Endothelial cell of umbilical vein (primary cell): ENCODE data around the gene MMS19. TPM values are rescaled to one million over a fixed set of nuclear protein-coding genes. Genes with fewer than 3 reads are reported as not detected.
"Not testable (repeated sequence)": the region's sequence is repeated elsewhere in the genome, so short reads cannot be mapped to it uniquely, and the experiment has no call there.

Source experiments
- BruUV-seq: library from RNA; stranded (reverse); fragments of 400-500 nt; replicated peaks from 2 replicates; lab custom pipeline; 2021; lab: Mats Ljungman, UMichigan
- CTCF ChIA-PET: fragments of 300-600, 350-600 bp; sonication (Branson Sonifier 250); formaldehyde crosslinking; loops from one replicate; lab custom pipeline; 2021; ENCODE audit warnings: antibody characterized with exemption, inconsistent platforms; lab: Charles Lee
- POLR2A ChIA-PET: fragments of 300-600, 350-600 bp; sonication (Branson Sonifier 250); formaldehyde crosslinking; loops from one replicate; lab custom pipeline; 2021; ENCODE audit warnings: antibody characterized with exemption, inconsistent platforms; lab: Charles Lee
- DNase-seq: peaks from one replicate; pipeline ENCODE4 v3.0.0-alpha.2; 2011; ENCODE audit warnings: low read depth, low spot score
- FAIRE-seq: peaks from 2 replicates; lab custom pipeline; 2011; peaks lifted over from hg19 to GRCh38; lab: Jason Lieb, UNC
- H2AFZ ChIP-seq: 2 replicates; pipeline ENCODE4 v1.6.0; 2012; ENCODE audit warnings: low read depth, low read length, control low read depth, inconsistent platforms
- H3K27ac ChIP-seq: 2 replicates; pipeline ENCODE4 v1.5.1; 2011; ENCODE audit warnings: low read depth, mild to moderate bottlenecking, control low read depth, low read length, moderate library complexity; ENCODE audit not compliant: insufficient read depth
- H3K27me3 ChIP-seq, 2 experiments: 2 replicates each; pipeline versions ENCODE4 v1.6.0 to v1.6.1; 2011; ENCODE audit warnings: low read length in 2 of 2, mixed read lengths in 1 of 2; ENCODE audit not compliant: control insufficient read depth in 2 of 2, insufficient read depth in 2 of 2
- H3K36me3 ChIP-seq, 2 experiments: 2 replicates in 1 of 2; 3 replicates in 1 of 2; pipeline ENCODE4 v1.5.1; 2011; ENCODE audit warnings: low read length in 2 of 2, mild to moderate bottlenecking in 1 of 2, moderate library complexity in 1 of 2; ENCODE audit not compliant: control insufficient read depth in 2 of 2, insufficient read depth in 2 of 2; ENCODE audit errors: extremely low read depth in 1 of 2
- H3K4me1 ChIP-seq: 3 replicates; pipeline ENCODE4 v1.5.1; 2011; ENCODE audit warnings: mild to moderate bottlenecking, low read length; ENCODE audit not compliant: control insufficient read depth, insufficient read depth; ENCODE audit errors: extremely low read depth
- H3K4me2 ChIP-seq: 2 replicates; pipeline ENCODE4 v1.6.1; 2011; ENCODE audit warnings: low read length, control low read depth, mixed read lengths; ENCODE audit not compliant: insufficient read depth
- H3K4me3 ChIP-seq, 3 experiments: fragments of 200-600 bp in 1 of 3; sonication (generic), shearing (Covaris generic) in 1 of 3; replicated peaks in 1 of 3; 2 replicates each; pipeline ENCODE4 v1.5.1; 2011 to 2016; ENCODE audit warnings: control low read depth in 3 of 3, low read length in 3 of 3, mild to moderate bottlenecking in 2 of 3, inconsistent platforms in 1 of 3, low read depth in 1 of 3, moderate library complexity in 1 of 3; ENCODE audit not compliant: insufficient read depth in 1 of 3
- H3K79me2 ChIP-seq: 2 replicates; pipeline ENCODE4 v1.6.0; 2012; ENCODE audit warnings: low read length, inconsistent platforms; ENCODE audit not compliant: control insufficient read depth, insufficient read depth
- H3K9ac ChIP-seq: replicated peaks from 2 replicates; pipeline ENCODE3; 2011; ENCODE audit warnings: low read length, control low read depth; ENCODE audit not compliant: insufficient read depth; ENCODE audit errors: extremely low read depth
- H3K9me1 ChIP-seq: replicated peaks from 3 replicates; pipeline ENCODE4 v1.6.0; 2011; ENCODE audit warnings: mild to moderate bottlenecking, low read length; ENCODE audit not compliant: control insufficient read depth, insufficient read depth; ENCODE audit errors: extremely low read depth
- H3K9me3 ChIP-seq: replicated peaks from 2 replicates; pipeline ENCODE4 v1.5.1; 2012; ENCODE audit warnings: low read length, inconsistent platforms; ENCODE audit not compliant: control insufficient read depth, insufficient read depth
- H4K20me1 ChIP-seq: replicated peaks from 2 replicates; pipeline ENCODE3; 2011; ENCODE audit warnings: mild to moderate bottlenecking, low read length; ENCODE audit not compliant: control insufficient read depth, insufficient read depth; ENCODE audit errors: extremely low read depth
- CTCF ChIP-seq, 2 donors: IDR thresholded peaks; 1 replicate in 1 of 2; 2 replicates in 1 of 2; pipeline ENCODE4 v1.5.1; 2011; ENCODE audit warnings: low read length in 2 of 2, mild to moderate bottlenecking in 2 of 2, moderate library complexity in 2 of 2, control low read depth in 1 of 2, inconsistent platforms in 1 of 2, low read depth in 1 of 2; ENCODE audit not compliant: insufficient read depth in 1 of 2; ENCODE audit errors: extremely low read depth in 1 of 2
- JUN ChIP-seq: IDR thresholded peaks from 2 replicates; pipeline ENCODE4 v1.6.1; 2011; ENCODE audit warnings: borderline replicate concordance, low read depth; ENCODE audit not compliant: insufficient read length, insufficient read depth
- MAX ChIP-seq: IDR thresholded peaks from 2 replicates; pipeline ENCODE4 v1.6.1; 2011; ENCODE audit not compliant: insufficient read depth, insufficient read length
- POLR2A ChIP-seq: IDR thresholded peaks from 2 replicates; pipeline ENCODE4 v1.6.1; 2012; ENCODE audit warnings: low read depth, mild to moderate bottlenecking, control low read depth, low read length
- dilution Hi-C: fragments of 300-500 bp; cut with MboI; formaldehyde crosslinking; loops from one replicate; pipeline ENCODE4 v1.15.0; 2019; ENCODE audit warnings: low sequenced_read_pairs; ENCODE audit not compliant: extremely low pct_ligation_motif_present
- intact Hi-C: fragments of 100-400 bp; cut with micrococcal nuclease; formaldehyde crosslinking; loops from one replicate; pipeline ENCODE4 v1.10.0; 2022
- polyA plus RNA-seq, 4 experiments: library from polyadenylated mRNA; depleted of rRNA in 3 of 4; stranded (reverse) in 3 of 4; unstranded in 1 of 4; fragments of >200 nt; gene quantifications; 2 replicates each; pipeline versions ENCODE4 v1.2.1 to v1.2.3, GENCODE V29; 2011 to 2012; ENCODE audit warnings: missing spikeins in 1 of 4
- total RNA-seq: library from RNA; stranded (reverse); gene quantifications from 2 replicates; pipeline ENCODE4 v1.2.3, GENCODE V29; 2021

The MMS19 gene
- total and polyA plus RNA-seq, 2 donors (not counting 3 experiments of a cell fraction or from before 2014, with no cell fraction given), result 95.2 to 123 TPM

- TF ChIP-seq JUN (no peak), MAX (no peak), CTCF (IDR thresholded peaks at IDR 0.05; ENCODE audit: extremely low read depth in 1 of 2, insufficient read depth in 1 of 2, low read depth in 1 of 2, low read length in 2 of 2) (no peak), POLR2A (no peak)
- dilution Hi-C loops, result no loop called here
- ChIA-PET CTCF (interaction anchor here (0.8 to 1.3 kb wide), 4 partner anchors 8 to 79 kb away, joined by 3 to 4 read pairs (median 3); no protein-coding TSS in a partner anchor), POLR2A (no interaction called here)
- Histone ChIP-seq H3K4me3 (no peak overlapping the region), H3K27me3 (no peaks in the 10 kb centered on the region), H2AFZ (no peak overlapping the region), H3K9me1 (no peaks in the 10 kb centered on the region), H3K27ac (no peak overlapping the region), H3K4me1 (no peaks in the 10 kb centered on the region), H3K9me3 (no peaks in the 10 kb centered on the region), H3K79me2 (no peaks in the 10 kb centered on the region), H3K4me2 (no peak overlapping the region), H4K20me1 (no peaks in the 10 kb centered on the region), H3K9ac (no peak overlapping the region), H3K36me3 (peaks cover 30 to 32% of the 10 kb centered on the region in 2 experiments)
- intact Hi-C loops, result no loop called here
- DNase-seq, result no peak
- FAIRE-seq, result no peak
- BruUV-seq, result no TSS peak
Observed at GRCh38 chr10:97474918-97475317, 23.3 kb downstream of the MMS19 start.

GRCh38 chr10:97468781-97469180 is 29.4 kb downstream of the MMS19 start:
- H3K4me1 ChIP-seq, H3K9ac ChIP-seq, dilution Hi-C loops, intact Hi-C loops, H3K9me1 ChIP-seq, BruUV-seq, H3K4me2 ChIP-seq, H3K27ac ChIP-seq, H4K20me1 ChIP-seq, POLR2A ChIA-PET, H3K27me3 ChIP-seq, H3K9me3 ChIP-seq, H3K79me2 ChIP-seq, H3K4me3 ChIP-seq, H2AFZ ChIP-seq, FAIRE-seq, DNase-seq: not testable (repeated sequence)
- CTCF ChIA-PET, result interaction anchor here (0.9 to 5.8 kb wide), 3 partner anchors 20 to 144 kb away, joined by 3 to 61 read pairs (median 44); no protein-coding TSS in a partner anchor
- peaks cover 27 to 50% of the 10 kb centered on the region in 2 experiments for H3K36me3 ChIP-seq
